ENCODE data around the gene NHLRC2.
A peak's percentile ranks its signal among the peaks of the same experiment; 100 is the strongest.

Gene NHLRC2

GRCh38 chr10:113958631-113959382 is 104.3 kb downstream of the NHLRC2 start:
- DNase-seq = no peak
- in situ Hi-C loops (cut with MboI; ENCODE audit: low pct_unique_long_range_greater_than_20kb, low sequenced_read_pairs) = no loop called here

- no peak for DNase-seq
- in situ Hi-C loops (cut with MboI; ENCODE audit: low pct_unique_long_range_greater_than_20kb, low sequenced_read_pairs) = no loop called here
Measured at GRCh38 chr10:113959383-113959760, 104.9 kb downstream of the NHLRC2 start.

GRCh38 chr10:113960617-113961181 is 106.2 kb downstream of the NHLRC2 start:
- in situ Hi-C loops (cut with MboI; ENCODE audit: low pct_unique_long_range_greater_than_20kb, low sequenced_read_pairs) = no loop called here
- no peak for DNase-seq

- in situ Hi-C loops (cut with MboI; ENCODE audit: low pct_unique_long_range_greater_than_20kb, low sequenced_read_pairs) = no loop called here
- DNase-seq = peak; percentile 80
Measured at GRCh38 chr10:113961182-113962031, 106.9 kb downstream of the NHLRC2 start.

GRCh38 chr10:113965077-113965476 is 110.6 kb downstream of the NHLRC2 start:
- peak; percentile 43 for DNase-seq
- in situ Hi-C loops (cut with MboI; ENCODE audit: low pct_unique_long_range_greater_than_20kb, low sequenced_read_pairs) = no loop called here

- DNase-seq = peak; percentile 67
- in situ Hi-C loops (cut with MboI; ENCODE audit: low pct_unique_long_range_greater_than_20kb, low sequenced_read_pairs) = no loop called here
Measured at GRCh38 chr10:113965683-113966082, 111.2 kb downstream of the NHLRC2 start.
